HL-60 (cell line): Measurements from ENCODE around the gene NBPF6.
"Not testable (repeated sequence)": the region's sequence is repeated elsewhere in the genome, so short reads cannot be mapped to it uniquely, and the experiment has no call there.

ENCODE experiments used
- DNase-seq, 2 experiments: peaks; one replicate each; pipeline ENCODE4 v3.0.0-alpha.2; 2010 to 2020; ENCODE audit warnings: low read depth in 1 of 2, low spot score in 1 of 2
- H3K27ac ChIP-seq: fragments of 250-450 bp; sonication (Bioruptor Pico); replicated peaks from 2 replicates; pipeline ENCODE4 v1.5.1; 2020; ENCODE audit warnings: mild to moderate bottlenecking, moderate library complexity
- H3K27me3 ChIP-seq: fragments of 250-450 bp; sonication (Bioruptor Pico); 2 replicates; pipeline ENCODE4 v1.5.1; 2021; ENCODE audit warnings: mild to moderate bottlenecking, moderate library complexity; ENCODE audit not compliant: insufficient read depth, poor library complexity, severe bottlenecking
- H3K4me3 ChIP-seq: replicated peaks from 2 replicates; pipeline ENCODE4 v1.5.1; 2011; ENCODE audit warnings: mild to moderate bottlenecking, control low read depth, low read length; ENCODE audit not compliant: insufficient read depth
- GABPA ChIP-seq: IDR thresholded peaks from 2 replicates; pipeline ENCODE4 v1.6.1; 2012; ENCODE audit warnings: low read depth
- POLR2AphosphoS5 ChIP-seq: IDR thresholded peaks from 2 replicates; pipeline ENCODE4 v1.6.1; 2012; ENCODE audit warnings: low read depth
- SPI1 ChIP-seq: IDR thresholded peaks from 2 replicates; pipeline ENCODE4 v1.6.1; 2012; ENCODE audit warnings: low read depth, mild to moderate bottlenecking, borderline replicate concordance
- TF ChIP-seq, protein P1 (sequence below): IDR thresholded peaks from one replicate; pipeline ENCODE4 v1.5.1; 2011; ENCODE audit warnings: low read length, control low read depth, inconsistent platforms; ENCODE audit not compliant: insufficient read depth
- TF ChIP-seq, protein P2 (sequence below): IDR thresholded peaks from 2 replicates; pipeline ENCODE4 v1.6.1; 2012; ENCODE audit warnings: low read depth; ENCODE audit not compliant: insufficient replicate concordance

The NBPF6 gene

DNA sequence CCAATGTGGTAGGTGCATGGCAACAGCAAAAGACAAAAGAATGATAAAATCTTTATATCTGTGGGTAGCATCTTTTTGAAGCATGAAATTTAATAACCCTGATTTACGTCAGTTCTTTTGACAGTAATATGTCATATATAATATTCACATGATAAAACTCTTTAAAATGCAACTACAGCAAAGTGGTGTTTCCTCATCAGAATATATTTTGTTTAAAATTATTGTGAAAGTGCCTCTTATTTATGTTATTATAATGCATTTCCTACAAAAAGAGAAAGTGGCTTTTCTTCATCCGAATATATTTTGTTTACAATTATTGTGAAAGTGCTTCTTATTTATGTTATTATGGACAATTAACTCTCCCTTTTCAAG, 62.9 kb downstream of the NBPF6 start:
- TF ChIP-seq, protein P1, sequence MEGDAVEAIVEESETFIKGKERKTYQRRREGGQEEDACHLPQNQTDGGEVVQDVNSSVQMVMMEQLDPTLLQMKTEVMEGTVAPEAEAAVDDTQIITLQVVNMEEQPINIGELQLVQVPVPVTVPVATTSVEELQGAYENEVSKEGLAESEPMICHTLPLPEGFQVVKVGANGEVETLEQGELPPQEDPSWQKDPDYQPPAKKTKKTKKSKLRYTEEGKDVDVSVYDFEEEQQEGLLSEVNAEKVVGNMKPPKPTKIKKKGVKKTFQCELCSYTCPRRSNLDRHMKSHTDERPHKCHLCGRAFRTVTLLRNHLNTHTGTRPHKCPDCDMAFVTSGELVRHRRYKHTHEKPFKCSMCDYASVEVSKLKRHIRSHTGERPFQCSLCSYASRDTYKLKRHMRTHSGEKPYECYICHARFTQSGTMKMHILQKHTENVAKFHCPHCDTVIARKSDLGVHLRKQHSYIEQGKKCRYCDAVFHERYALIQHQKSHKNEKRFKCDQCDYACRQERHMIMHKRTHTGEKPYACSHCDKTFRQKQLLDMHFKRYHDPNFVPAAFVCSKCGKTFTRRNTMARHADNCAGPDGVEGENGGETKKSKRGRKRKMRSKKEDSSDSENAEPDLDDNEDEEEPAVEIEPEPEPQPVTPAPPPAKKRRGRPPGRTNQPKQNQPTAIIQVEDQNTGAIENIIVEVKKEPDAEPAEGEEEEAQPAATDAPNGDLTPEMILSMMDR: no peak
- TF ChIP-seq SPI1 (no peak), POLR2AphosphoS5 (no peak), GABPA (no peak)
- TF ChIP-seq, protein P2, sequence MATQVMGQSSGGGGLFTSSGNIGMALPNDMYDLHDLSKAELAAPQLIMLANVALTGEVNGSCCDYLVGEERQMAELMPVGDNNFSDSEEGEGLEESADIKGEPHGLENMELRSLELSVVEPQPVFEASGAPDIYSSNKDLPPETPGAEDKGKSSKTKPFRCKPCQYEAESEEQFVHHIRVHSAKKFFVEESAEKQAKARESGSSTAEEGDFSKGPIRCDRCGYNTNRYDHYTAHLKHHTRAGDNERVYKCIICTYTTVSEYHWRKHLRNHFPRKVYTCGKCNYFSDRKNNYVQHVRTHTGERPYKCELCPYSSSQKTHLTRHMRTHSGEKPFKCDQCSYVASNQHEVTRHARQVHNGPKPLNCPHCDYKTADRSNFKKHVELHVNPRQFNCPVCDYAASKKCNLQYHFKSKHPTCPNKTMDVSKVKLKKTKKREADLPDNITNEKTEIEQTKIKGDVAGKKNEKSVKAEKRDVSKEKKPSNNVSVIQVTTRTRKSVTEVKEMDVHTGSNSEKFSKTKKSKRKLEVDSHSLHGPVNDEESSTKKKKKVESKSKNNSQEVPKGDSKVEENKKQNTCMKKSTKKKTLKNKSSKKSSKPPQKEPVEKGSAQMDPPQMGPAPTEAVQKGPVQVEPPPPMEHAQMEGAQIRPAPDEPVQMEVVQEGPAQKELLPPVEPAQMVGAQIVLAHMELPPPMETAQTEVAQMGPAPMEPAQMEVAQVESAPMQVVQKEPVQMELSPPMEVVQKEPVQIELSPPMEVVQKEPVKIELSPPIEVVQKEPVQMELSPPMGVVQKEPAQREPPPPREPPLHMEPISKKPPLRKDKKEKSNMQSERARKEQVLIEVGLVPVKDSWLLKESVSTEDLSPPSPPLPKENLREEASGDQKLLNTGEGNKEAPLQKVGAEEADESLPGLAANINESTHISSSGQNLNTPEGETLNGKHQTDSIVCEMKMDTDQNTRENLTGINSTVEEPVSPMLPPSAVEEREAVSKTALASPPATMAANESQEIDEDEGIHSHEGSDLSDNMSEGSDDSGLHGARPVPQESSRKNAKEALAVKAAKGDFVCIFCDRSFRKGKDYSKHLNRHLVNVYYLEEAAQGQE: no peak
- Histone ChIP-seq H3K4me3 (no peak overlapping the region), H3K27ac (no peak overlapping the region), H3K27me3 (peaks cover 2% of the 10 kb centered on the region)
- no peak for DNase-seq

DNA sequence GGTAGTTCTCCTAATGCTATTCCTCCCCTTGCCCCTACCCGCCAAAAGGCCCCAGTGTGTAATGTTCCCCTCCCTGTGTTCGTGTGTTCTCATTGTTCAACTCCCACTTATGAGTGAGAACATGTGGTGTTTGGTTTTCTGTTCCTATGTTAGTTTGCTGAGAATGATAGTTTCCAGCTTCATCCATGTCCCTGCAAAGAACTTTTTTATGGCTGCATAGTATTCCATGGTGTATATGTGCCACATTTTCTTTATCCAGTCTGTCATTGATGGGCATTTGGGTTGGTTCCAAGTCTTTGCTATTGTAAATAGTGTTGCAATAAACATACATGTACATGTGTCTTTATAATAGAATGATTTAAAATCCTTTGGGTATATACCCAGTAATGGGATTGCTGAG, 63.8 kb downstream of the NBPF6 start:
- not testable (repeated sequence) for DNase-seq, H3K27me3 ChIP-seq, H3K4me3 ChIP-seq, H3K27ac ChIP-seq

DNA sequence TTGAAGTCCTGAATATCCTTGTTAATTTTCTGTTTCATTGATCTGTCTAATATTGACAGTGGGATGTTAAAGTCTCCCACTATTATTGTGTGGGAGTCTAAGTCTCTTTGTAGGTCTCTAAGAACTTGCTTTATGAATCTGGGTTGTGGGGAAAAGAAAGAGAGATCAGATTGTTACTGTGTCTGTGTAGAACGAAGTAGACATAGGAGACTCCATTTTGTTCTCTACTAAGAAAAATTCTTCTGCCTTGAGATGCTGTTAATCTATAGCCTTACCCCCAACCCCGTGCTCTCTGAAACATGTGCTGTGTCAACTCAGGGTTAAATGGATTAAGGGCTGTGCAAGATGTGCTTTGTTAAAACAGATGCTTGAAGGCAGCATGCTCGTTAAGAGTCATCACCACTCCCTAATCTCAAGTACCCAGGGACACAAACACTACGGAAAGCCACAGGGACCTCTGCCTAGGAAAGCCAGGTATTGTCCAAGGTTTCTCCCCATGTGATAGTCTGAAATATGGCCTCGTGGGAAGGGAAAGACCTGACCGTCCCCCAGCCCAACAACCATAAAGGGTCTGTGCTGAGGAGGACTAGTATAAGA, 67.3 kb downstream of the NBPF6 start:
- not testable (repeated sequence) for H3K27ac ChIP-seq, H3K27me3 ChIP-seq, H3K4me3 ChIP-seq, DNase-seq
